Measurements from ENCODE around the gene FBXO48.

DNA sequence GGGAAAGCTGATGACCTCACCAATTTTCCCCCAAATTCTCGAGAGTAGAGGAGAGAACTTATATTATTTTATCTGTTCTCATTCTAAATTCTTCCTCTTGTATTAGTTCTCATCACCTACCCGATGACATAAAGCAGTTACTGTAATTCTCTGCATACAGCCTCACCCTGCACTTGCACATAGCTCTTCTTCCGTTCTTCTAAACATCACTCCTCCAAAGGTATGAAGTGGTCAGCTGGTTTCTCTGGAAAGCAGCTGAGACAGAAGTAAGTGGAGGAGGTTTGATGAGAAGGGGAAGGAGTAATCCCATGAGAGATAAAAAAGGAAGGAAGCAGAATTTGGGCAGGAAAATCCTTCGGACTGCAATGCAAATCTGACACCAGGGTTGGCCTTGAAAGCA, 39.0 kb downstream of the FBXO48 start:
- TF ChIP-seq POLR2AphosphoS5 (IDR thresholded peaks at IDR 0.05; ENCODE audit: low read depth) (no peak), CTCF (conservative IDR thresholded peaks at IDR 0.05; ENCODE audit: low read depth in 2 of 2) (no peak), EZH2phosphoT487 (IDR thresholded peaks at IDR 0.05; ENCODE audit: unreplicated experiment) (no peak), CREB1 (CRISPR knock-in tag; IDR thresholded peaks at IDR 0.05; ENCODE audit: low read depth) (no peak), EZH2 (IDR thresholded peaks at IDR 0.05; ENCODE audit: low read depth, unreplicated experiment) (no peak), NANOG (IDR thresholded peaks at IDR 0.05; ENCODE audit: borderline replicate concordance) (no peak), JUNB (IDR thresholded peaks at IDR 0.05; ENCODE audit: unreplicated experiment) (no peak), ZNF114 (CRISPR knock-in tag; IDR thresholded peaks at IDR 0.05) (no peak), ETS1 (IDR thresholded peaks at IDR 0.05) (no peak), ZNF331 (CRISPR knock-in tag; IDR thresholded peaks at IDR 0.05; ENCODE audit: low read depth) (no peak), STAT1 (IDR thresholded peaks at IDR 0.05; ENCODE audit: unreplicated experiment) (no peak)
- TF ChIP-seq, protein P1, sequence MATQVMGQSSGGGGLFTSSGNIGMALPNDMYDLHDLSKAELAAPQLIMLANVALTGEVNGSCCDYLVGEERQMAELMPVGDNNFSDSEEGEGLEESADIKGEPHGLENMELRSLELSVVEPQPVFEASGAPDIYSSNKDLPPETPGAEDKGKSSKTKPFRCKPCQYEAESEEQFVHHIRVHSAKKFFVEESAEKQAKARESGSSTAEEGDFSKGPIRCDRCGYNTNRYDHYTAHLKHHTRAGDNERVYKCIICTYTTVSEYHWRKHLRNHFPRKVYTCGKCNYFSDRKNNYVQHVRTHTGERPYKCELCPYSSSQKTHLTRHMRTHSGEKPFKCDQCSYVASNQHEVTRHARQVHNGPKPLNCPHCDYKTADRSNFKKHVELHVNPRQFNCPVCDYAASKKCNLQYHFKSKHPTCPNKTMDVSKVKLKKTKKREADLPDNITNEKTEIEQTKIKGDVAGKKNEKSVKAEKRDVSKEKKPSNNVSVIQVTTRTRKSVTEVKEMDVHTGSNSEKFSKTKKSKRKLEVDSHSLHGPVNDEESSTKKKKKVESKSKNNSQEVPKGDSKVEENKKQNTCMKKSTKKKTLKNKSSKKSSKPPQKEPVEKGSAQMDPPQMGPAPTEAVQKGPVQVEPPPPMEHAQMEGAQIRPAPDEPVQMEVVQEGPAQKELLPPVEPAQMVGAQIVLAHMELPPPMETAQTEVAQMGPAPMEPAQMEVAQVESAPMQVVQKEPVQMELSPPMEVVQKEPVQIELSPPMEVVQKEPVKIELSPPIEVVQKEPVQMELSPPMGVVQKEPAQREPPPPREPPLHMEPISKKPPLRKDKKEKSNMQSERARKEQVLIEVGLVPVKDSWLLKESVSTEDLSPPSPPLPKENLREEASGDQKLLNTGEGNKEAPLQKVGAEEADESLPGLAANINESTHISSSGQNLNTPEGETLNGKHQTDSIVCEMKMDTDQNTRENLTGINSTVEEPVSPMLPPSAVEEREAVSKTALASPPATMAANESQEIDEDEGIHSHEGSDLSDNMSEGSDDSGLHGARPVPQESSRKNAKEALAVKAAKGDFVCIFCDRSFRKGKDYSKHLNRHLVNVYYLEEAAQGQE (IDR thresholded peaks at IDR 0.05; ENCODE audit: unreplicated experiment), result no peak
